Muscle layer of colon (tissue), 2 donors: ENCODE data around the gene PEX5.
"Not testable (repeated sequence)": the region's sequence is repeated elsewhere in the genome, so short reads cannot be mapped to it uniquely, and the experiment has no call there.

ENCODE experiments used
- H3K27ac ChIP-seq: one replicate; pipeline ENCODE4 v1.7.0; 2013; ENCODE audit warnings: low read depth, mild to moderate bottlenecking, low read length, moderate library complexity
- H3K27me3 ChIP-seq, 2 donors: one replicate each; pipeline ENCODE4 v1.7.0; 2013; ENCODE audit warnings: low read length in 2 of 2, mild to moderate bottlenecking in 2 of 2; ENCODE audit not compliant: insufficient read depth in 2 of 2, control insufficient read depth in 1 of 2
- H3K36me3 ChIP-seq: one replicate; pipeline ENCODE4 v1.7.0; 2013; ENCODE audit warnings: mild to moderate bottlenecking, low read length; ENCODE audit not compliant: insufficient read depth
- H3K4me1 ChIP-seq: one replicate; pipeline ENCODE4 v1.7.0; 2013; ENCODE audit warnings: mild to moderate bottlenecking, low read length; ENCODE audit not compliant: insufficient read depth
- H3K4me3 ChIP-seq, 2 donors: one replicate each; pipeline ENCODE4 v1.7.0; 2013; ENCODE audit warnings: low read length in 2 of 2, low read depth in 1 of 2, mild to moderate bottlenecking in 1 of 2, moderate library complexity in 1 of 2
- H3K9ac ChIP-seq: one replicate; pipeline ENCODE4 v1.7.0; 2013; ENCODE audit warnings: low read length
- H3K9me3 ChIP-seq: one replicate; pipeline ENCODE4 v1.7.0; 2013; ENCODE audit warnings: mild to moderate bottlenecking, low read length
- donor health status: abdominal sarcoma.
- donor health status: Adenocarcinoma of cecum.

Gene PEX5

DNA sequence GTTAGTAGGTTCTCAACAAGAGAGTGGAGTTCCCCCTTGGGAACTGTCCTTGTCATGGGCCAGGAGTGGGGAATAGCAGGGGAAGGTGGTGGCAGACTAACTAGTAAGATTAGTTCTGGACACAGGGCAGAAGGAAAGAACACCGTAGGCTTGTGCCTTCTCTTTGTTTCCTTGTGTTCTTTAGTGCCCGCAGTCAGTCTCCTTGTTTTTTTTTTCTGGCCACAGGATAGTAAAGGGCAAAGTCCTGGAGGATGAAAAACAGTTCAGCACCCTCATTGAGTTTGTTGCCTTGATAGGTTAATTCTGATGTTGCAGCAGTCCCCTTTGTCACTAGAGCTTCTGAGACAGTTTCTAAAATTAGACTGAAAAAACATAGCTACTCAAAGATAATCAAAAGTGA lies 8.4 kb downstream of the PEX5 start:
- no peak overlapping the region for H3K4me3 ChIP-seq
- no peaks in the 10 kb centered on the region for H3K9me3 ChIP-seq
- no peak overlapping the region for H3K9ac ChIP-seq
- H3K27ac ChIP-seq: no peak overlapping the region
- no peaks in the 10 kb centered on the region for H3K27me3 ChIP-seq
- no peaks in the 10 kb centered on the region for H3K4me1 ChIP-seq
- H3K36me3 ChIP-seq: peaks cover 27% of the 10 kb centered on the region

DNA sequence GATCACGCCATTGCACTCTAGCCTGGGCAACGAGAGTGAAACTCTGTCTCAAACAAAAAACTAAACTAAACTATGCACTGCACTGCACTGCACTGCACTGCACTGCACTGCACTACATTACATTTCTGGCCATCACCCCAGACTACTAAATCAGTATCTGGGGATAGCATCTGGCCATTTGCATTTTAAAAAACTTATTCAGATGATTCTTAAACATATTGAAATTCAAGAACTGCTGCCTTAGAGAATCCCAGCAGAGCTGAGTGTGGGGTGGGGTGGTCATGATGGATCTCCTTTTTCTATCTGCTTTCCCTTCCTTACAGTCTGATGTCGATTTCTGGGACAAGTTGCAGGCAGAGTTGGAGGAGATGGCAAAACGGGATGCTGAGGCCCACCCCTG lies 13.6 kb downstream of the PEX5 start:
- no peak overlapping the region for H3K4me3 ChIP-seq
- H3K9ac ChIP-seq: no peak overlapping the region
- H3K27ac ChIP-seq: no peak overlapping the region
- H3K27me3 ChIP-seq: no peaks in the 10 kb centered on the region
- H3K4me1 ChIP-seq: no peaks in the 10 kb centered on the region
- H3K9me3 ChIP-seq: no peaks in the 10 kb centered on the region
- peaks cover 56% of the 10 kb centered on the region for H3K36me3 ChIP-seq

DNA sequence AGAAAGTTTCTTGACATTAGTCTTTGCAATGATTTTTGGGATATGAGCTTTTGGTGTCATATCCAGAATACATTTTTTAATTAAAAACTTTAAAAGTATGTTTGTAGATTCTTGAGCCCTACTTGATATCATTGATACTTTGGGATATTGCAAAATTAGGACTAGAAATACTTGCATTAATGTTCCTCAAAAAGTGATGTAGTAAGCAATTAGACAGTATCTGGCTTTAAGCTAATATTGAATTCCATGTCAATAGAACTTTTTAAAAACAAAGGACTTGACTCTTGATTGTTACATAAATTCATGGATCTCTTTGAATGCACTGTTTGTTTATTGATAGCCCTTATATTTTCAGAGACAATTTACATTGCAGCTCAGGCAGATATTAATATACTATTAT lies 15.6 kb downstream of the PEX5 start:
- peaks cover 76% of the 10 kb centered on the region for H3K36me3 ChIP-seq
- H3K27me3 ChIP-seq: no peaks in the 10 kb centered on the region
- H3K4me1 ChIP-seq: no peaks in the 10 kb centered on the region
- no peak overlapping the region for H3K9ac ChIP-seq
- no peaks in the 10 kb centered on the region for H3K9me3 ChIP-seq
- H3K27ac ChIP-seq: no peak overlapping the region
- H3K4me3 ChIP-seq: no peak overlapping the region

DNA sequence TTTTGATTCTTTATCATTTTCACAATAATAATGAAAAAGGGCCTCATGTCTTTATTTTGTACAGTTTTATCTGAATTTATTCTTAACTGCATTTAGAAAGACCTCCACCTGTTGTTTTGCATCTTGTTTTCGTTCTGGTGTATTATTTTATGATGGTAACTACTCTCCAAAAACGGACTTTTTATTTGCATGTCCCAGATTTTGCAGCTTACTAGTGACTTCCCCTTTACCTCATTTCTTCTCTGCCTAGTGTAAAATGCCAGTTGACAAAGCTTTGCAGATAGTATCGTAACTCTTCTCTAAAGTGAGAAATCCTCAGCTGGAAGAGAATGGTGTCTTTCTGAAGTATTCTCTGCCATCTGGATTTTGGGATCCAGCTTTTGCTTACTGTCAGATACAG lies 17.2 kb downstream of the PEX5 start:
- Histone ChIP-seq H3K9me3 (no peaks in the 10 kb centered on the region), H3K9ac (no peak overlapping the region), H3K27ac (no peak overlapping the region), H3K27me3 (no peaks in the 10 kb centered on the region), H3K4me1 (no peaks in the 10 kb centered on the region), H3K4me3 (no peak overlapping the region), H3K36me3 (peaks cover 80% of the 10 kb centered on the region)

DNA sequence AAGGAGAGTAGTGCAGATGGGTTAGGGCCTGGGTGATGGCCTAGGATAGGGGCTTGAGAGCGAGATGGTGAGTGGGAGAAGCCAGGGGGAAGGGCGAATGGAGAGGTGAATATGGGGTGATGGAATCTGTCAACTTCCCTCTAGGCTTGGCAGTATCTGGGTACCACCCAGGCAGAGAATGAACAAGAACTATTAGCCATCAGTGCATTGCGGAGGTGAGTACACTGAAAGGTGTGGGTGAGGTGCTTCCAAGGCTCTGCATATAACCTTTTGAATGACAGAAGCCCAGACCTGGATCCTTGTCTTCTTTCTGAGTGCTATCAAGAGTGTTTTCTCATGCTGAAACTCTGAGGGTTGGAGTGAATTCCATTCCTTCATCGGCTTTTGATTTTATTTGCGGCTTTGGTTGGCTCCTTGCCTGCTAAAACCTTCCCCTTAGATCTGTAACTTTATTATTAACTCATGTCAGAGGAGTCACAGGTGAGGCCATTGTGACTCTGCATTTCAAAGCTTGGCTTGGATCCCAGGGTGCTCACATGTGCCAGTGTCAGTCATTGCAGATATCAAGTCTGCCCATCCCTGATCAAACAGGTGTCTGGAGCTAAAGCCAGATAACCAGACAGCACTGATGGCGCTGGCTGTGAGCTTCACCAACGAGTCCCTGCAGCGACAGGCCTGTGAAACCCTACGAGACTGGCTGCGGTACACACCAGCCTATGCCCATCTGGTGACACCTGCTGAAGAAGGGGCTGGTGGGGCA lies 18.6 kb downstream of the PEX5 start:
- H3K9me3 ChIP-seq: no peaks in the 10 kb centered on the region
- no peak overlapping the region for H3K9ac ChIP-seq
- peaks cover 70% of the 10 kb centered on the region for H3K36me3 ChIP-seq
- no peaks in the 10 kb centered on the region for H3K27me3 ChIP-seq
- H3K27ac ChIP-seq: no peak overlapping the region
- H3K4me1 ChIP-seq: no peaks in the 10 kb centered on the region
- no peak overlapping the region for H3K4me3 ChIP-seq

DNA sequence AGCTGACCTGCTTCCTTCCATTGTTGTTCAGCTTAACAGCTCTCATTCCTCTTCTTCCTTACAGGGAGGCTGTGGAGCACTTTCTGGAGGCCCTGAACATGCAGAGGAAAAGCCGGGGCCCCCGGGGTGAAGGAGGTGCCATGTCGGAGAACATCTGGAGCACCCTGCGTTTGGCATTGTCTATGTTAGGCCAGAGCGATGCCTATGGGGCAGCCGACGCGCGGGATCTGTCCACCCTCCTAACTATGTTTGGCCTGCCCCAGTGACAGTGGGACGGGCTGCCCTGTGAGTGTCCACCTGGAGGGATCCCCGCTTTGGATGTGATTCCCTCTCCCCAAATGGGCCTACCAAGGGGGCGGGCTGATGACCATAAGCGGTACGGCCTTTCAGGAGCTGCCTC lies 20.5 kb downstream of the PEX5 start:
- Histone ChIP-seq H3K4me3 (no peak overlapping the region), H3K9me3 (no peaks in the 10 kb centered on the region), H3K4me1 (no peaks in the 10 kb centered on the region), H3K27me3 (no peaks in the 10 kb centered on the region), H3K9ac (no peak overlapping the region), H3K36me3 (peaks cover 61% of the 10 kb centered on the region), H3K27ac (no peak overlapping the region)

DNA sequence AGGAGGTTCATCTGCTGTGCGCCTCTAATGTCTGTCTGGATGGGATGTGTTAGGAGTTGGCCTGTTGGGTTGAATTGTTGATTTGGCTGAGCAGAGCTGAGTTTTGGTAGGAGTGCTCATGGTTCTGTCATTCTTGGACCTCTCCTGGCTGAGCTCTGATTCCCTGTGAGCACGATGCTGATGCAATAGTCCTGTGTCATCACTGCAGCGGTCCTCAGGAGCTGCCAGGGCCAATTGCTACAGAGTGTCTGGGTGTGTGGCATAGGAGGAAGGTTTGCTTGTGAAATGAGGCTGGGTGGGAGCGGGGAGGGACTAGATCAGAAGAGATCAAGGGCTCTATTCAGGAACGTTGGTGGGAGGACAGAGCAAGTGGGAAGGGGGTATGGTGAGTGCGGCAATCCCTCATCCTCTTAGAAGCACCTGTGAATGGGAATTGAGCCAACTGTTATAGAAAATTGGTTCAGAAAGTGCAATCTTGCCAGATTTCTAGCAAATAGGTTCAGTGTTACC lies 21.2 kb downstream of the PEX5 start:
- Histone ChIP-seq H3K36me3 (peaks cover 55% of the 10 kb centered on the region), H3K27me3 (no peaks in the 10 kb centered on the region), H3K4me3 (no peak overlapping the region), H3K9me3 (no peaks in the 10 kb centered on the region), H3K9ac (no peak overlapping the region), H3K4me1 (no peaks in the 10 kb centered on the region), H3K27ac (no peak overlapping the region)

DNA sequence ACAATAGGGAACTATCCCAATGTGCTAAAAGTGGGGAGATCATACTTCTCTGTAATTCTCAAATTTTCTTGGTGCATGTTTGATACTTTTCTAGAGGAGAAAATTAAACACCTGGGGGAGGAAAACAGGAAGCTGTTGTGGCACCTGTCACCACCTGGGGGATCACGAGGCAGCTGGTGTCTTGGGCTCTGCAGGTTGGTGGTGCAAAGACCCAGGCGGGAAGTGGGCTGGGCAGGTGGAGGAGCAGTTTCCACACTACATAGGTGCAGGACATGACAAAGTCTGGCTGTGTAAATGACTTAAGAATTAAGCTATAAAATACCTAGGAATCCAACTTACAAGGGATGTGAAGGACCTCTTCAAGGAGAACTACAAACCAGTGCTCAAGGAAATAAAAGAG lies 23.2 kb downstream of the PEX5 start:
- H3K27me3 ChIP-seq: no peaks in the 10 kb centered on the region
- H3K27ac ChIP-seq: no peak overlapping the region
- H3K4me1 ChIP-seq: no peaks in the 10 kb centered on the region
- H3K36me3 ChIP-seq: peaks cover 40% of the 10 kb centered on the region
- H3K9ac ChIP-seq: no peak overlapping the region
- H3K9me3 ChIP-seq: no peaks in the 10 kb centered on the region
- no peak overlapping the region for H3K4me3 ChIP-seq

DNA sequence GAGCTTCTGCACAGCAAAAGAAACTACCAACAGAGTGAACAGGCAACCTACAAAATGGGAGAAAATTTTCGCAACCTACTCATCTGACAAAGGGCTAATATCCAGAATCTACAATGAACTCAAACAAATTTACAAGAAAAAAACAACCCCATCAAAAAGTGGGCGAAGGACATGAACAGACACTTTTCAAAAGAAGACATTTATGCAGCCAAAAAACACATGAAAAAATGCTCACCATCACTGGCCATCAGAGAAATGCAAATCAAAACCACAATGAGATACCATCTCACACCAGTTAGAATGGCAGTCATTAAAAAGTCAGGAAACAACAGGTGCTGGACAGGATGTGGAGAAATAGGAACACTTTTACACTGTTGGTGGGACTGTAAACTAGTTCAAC lies 24.3 kb downstream of the PEX5 start:
- not testable (repeated sequence) for H3K9ac ChIP-seq, H3K27ac ChIP-seq, H3K9me3 ChIP-seq, H3K4me3 ChIP-seq, H3K4me1 ChIP-seq, H3K27me3 ChIP-seq
- peaks cover 29% of the 10 kb centered on the region for H3K36me3 ChIP-seq

DNA sequence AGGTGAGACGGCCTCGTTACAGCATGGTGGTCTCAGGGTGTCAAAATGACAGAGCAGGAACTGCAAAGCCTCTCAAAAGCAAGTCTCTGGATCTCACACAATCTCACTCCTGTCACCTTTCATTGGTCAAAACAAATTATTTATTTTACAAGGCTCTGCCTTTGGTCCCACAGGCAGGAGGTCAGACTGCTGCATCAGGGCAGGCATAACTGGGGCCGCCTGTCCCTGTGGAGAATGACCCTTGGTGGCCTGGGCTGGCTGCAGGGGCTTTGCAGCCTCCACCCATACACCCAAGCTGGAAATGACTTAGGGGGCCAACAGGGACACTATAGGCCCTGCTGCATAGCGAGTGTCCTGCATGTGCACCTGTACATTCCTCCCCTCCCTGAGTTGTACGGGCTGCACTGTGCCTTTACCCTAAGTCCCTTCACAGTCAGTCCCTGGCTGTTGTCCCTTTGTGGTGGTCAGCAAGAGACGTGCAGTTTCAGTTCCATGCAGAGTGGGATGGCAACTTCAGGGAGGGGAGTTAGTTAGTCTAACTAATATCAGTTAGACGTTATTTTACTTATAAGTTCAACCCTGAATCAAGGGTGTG lies 28.1 kb downstream of the PEX5 start:
- Histone ChIP-seq H3K36me3 (peaks cover 2% of the 10 kb centered on the region), H3K27ac (no peak overlapping the region), H3K4me3 (no peak overlapping the region), H3K9ac (no peak overlapping the region), H3K27me3 (no peaks in the 10 kb centered on the region), H3K4me1 (no peaks in the 10 kb centered on the region), H3K9me3 (no peaks in the 10 kb centered on the region)

DNA sequence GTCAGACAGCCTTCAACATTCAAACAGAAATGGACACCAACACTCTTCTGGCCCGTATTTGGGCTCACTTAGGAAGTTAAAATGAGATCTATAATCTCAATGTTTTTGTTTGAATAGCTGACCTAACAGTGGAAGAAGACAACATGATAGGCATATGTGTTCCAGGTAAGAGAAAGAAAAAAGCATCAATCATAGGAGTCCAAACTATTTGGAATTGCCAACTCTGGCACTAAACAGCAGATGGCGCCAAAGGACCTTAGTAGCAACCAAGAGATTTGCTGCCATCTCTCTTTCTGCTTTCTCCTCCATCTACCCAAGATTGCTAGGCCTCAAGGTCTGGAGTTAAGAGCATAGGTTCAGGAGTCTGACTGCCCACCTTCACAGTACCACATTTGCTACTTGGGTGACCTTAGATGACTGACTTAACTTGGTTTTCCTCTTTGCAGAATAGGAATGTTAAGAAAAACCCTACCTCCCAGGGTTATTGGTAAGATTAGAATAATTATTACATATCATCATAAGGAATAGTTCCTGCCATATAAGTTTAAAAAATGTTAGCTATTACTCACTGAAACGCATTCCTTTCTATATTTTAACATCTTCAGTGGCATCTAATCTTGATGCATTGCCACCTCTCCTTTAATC lies 30.2 kb downstream of the PEX5 start:
- no peaks in the 10 kb centered on the region for H3K36me3 ChIP-seq
- no peak overlapping the region for H3K27ac ChIP-seq
- no peaks in the 10 kb centered on the region for H3K27me3 ChIP-seq
- H3K4me3 ChIP-seq: no peak overlapping the region
- H3K9ac ChIP-seq: no peak overlapping the region
- H3K4me1 ChIP-seq: no peaks in the 10 kb centered on the region
- no peaks in the 10 kb centered on the region for H3K9me3 ChIP-seq
